Upper lobe of left lung (tissue), 6 donors: Measurements from ENCODE around the gene CFAP221. TPM values are rescaled to one million over a fixed set of nuclear protein-coding genes. Genes with fewer than 3 reads are reported as not detected.

Source experiments
- ATAC-seq, 2 donors: fragments of 200-7000 bp; cut with Tn5 transposase; one replicate each; pipeline ENCODE4 v1.9.1; 2022; ENCODE audit warnings: mild to moderate bottlenecking in 2 of 2, moderate library complexity in 2 of 2; ENCODE audit not compliant: low FRiP score in 2 of 2
- DNase-seq, 2 donors: peaks; one replicate each; pipeline ENCODE4 v3.0.0-alpha.2; 2019 to 2020
- H3K27ac ChIP-seq, 4 donors: fragments of 200-600 bp; sonication (generic); one replicate each; pipeline ENCODE4 v1.5.1; 2016 to 2019
- H3K27me3 ChIP-seq, 4 donors: fragments of 200-600 bp; sonication (generic); one replicate each; pipeline ENCODE4 v1.5.1; 2017 to 2019
- H3K36me3 ChIP-seq, 4 donors: fragments of 200-600 bp; sonication (generic); one replicate each; pipeline ENCODE4 v1.5.1; 2016 to 2019
- H3K4me1 ChIP-seq, 4 donors: fragments of 200-600 bp; sonication (generic); one replicate each; pipeline ENCODE4 v1.5.1; 2018 to 2019
- H3K4me3 ChIP-seq, 4 donors: fragments of 200-600 bp; sonication (generic); one replicate each; pipeline ENCODE4 v1.5.1; 2017 to 2019; ENCODE audit warnings: mild to moderate bottlenecking in 2 of 4, moderate library complexity in 1 of 4
- H3K9me3 ChIP-seq, 4 donors: fragments of 200-600 bp; sonication (generic); one replicate each; pipeline ENCODE4 v1.5.1; 2018 to 2019
- CTCF ChIP-seq, 6 experiments: fragments of 450-650 bp in 4 of 6; fragments of 200-600 bp in 2 of 6; sonication (generic) in 2 of 6; IDR thresholded peaks; one replicate each; pipeline ENCODE4 v1.5.1; 2016 to 2019; ENCODE audit warnings: antibody characterized with exemption in 6 of 6
- EP300 ChIP-seq, 4 donors: sonication (generic); formaldehyde crosslinking; IDR thresholded peaks; one replicate each; pipeline ENCODE4 v1.5.1; 2017; ENCODE audit warnings: antibody characterized with exemption in 4 of 4, control low read depth in 2 of 4
- POLR2A ChIP-seq, 4 donors: fragments of 450-650 bp; IDR thresholded peaks; one replicate each; pipeline ENCODE4 v1.5.1; 2016 to 2017; ENCODE audit warnings: antibody characterized with exemption in 4 of 4, mild to moderate bottlenecking in 2 of 4
- POLR2AphosphoS5 ChIP-seq, 2 donors: sonication (generic); formaldehyde crosslinking; IDR thresholded peaks; one replicate each; pipeline ENCODE4 v1.5.1; 2017; ENCODE audit warnings: antibody characterized with exemption in 2 of 2
- WGBS, 2 donors: methylation state at CpG; one replicate each; pipeline ENCODE4 v1.1.5; 2017 to 2018; 5-methylcytosine and 5-hydroxymethylcytosine counted together
- total RNA-seq, 6 donors: library from RNA; depleted of rRNA in 4 of 6; stranded (reverse); fragments of >200 nt in 4 of 6; gene quantifications; one replicate each; pipeline versions ENCODE4 v1.1.0 to v1.2.1, GENCODE V29; 2016 to 2021
- donor health status: DM: no; HTN: no; CAD: no; lungs with moderate emphysema.
- donor health status: DM: no; HTN: yes; CAD: no; lungs with severe emphysema.

Gene CFAP221
- total RNA-seq, 6 donors from 2014 or later, result 13.9 to 67.5 (median 30.9) TPM

DNA sequence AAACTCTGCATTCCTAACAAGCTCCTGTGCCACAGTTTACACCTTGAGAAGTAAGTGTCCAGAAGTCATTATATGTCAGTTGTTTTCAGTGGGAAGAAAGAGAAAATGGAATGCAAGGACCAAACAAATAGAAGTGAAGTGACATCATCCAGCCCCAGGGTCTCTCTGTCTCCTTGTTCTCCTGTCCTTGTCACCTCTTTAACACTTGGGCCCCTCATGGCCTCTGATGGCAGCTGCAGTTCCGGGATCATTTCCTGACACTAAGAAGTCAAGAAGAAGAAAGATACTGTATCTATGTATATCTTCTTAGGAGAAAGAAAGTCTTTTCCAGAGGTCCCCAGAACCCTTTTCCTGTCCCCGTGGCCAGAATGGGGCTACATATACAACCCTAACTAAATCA lies 2.8 kb upstream of the CFAP221 start:
- Histone ChIP-seq H3K27me3 (peaks cover 0 to 6% (median 2%) of the 10 kb centered on the region in 4 donors), H3K36me3 (no peaks in the 10 kb centered on the region), H3K9me3 (no peaks in the 10 kb centered on the region), H3K27ac (no peak overlapping the region), H3K4me1 (peaks cover 0 to 28% (median 18%) of the 10 kb centered on the region in 4 donors), H3K4me3 (no peak overlapping the region)
- DNase-seq, result no peak
- WGBS, 2 donors, result 61 to 74% methylated on average over 2 of the region's 2 CpGs
- ATAC-seq, result no peak
- no peak for TF ChIP-seq POLR2A (IDR thresholded peaks at IDR 0.05)
- TF ChIP-seq CTCF (IDR thresholded peaks at IDR 0.05), result no peak
- TF ChIP-seq POLR2AphosphoS5 (IDR thresholded peaks at IDR 0.05), result no peak
- TF ChIP-seq EP300 (IDR thresholded peaks at IDR 0.05), result no peak

- no peaks in the 10 kb centered on the region for H3K9me3 ChIP-seq
- H3K27ac ChIP-seq, result peak overlapping the region; percentile 82 to 96 (median 86)
- H3K36me3 ChIP-seq, result no peaks in the 10 kb centered on the region
- peaks cover 0 to 6% (median 2%) of the 10 kb centered on the region in 4 donors for H3K27me3 ChIP-seq
- 53 to 57% methylated on average over 11 of the region's 11 CpGs for WGBS, 2 donors
- no peak for DNase-seq
- ATAC-seq, result peak; percentile 30 to 71
- peaks cover 0 to 40% (median 30%) of the 10 kb centered on the region in 4 donors for H3K4me1 ChIP-seq
- peak in 1 of 4 donors; percentile 2 for TF ChIP-seq POLR2A (IDR thresholded peaks at IDR 0.05)
- peak in 1 of 4 donors; percentile 3 for TF ChIP-seq EP300 (IDR thresholded peaks at IDR 0.05)
- TF ChIP-seq CTCF (IDR thresholded peaks at IDR 0.05), result no peak
- H3K4me3 ChIP-seq, result peak overlapping the region; percentile 40 to 67 (median 64)
These were observed 758 bp downstream of the CFAP221 start for GRCh38 chr2:119544939-119545475.

DNA sequence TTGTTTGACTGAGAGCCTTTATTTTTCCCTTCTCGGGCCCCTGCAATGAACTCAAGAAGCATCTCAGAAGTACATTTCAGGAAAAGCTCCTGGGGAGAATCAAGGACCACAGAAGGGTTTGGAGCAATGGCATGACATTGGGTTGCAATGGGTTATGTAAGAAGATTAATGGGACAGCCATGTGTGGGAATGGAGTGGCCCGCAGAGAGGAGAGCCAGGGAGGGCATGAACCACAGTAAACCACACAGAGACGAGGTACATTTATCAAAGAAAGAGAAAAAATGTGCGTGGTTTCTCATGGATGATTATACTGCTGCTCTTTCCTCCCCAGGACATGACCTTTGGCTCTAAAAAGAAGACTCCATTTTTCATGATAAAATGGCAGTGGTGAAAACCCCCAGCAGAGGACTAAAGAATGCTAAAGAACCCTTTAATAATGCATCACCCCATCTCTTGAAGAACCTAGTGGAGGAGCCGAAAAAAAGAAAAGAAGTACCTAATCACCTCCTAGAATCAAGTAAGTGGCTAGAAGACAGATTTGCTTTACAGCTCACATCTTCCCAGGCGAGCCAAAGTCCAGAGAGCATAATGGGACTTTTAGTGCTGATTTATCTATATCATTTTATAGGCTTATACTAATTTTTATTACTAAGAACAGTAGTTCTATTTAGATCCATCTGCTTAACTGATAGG lies 1.7 kb downstream of the CFAP221 start:
- no peaks in the 10 kb centered on the region for H3K36me3 ChIP-seq
- no peak for TF ChIP-seq POLR2AphosphoS5 (IDR thresholded peaks at IDR 0.05)
- no peaks in the 10 kb centered on the region for H3K9me3 ChIP-seq
- ATAC-seq, result no peak
- no peak for DNase-seq
- H3K4me1 ChIP-seq, result peaks cover 0 to 42% (median 30%) of the 10 kb centered on the region in 4 donors
- 52 to 63% methylated on average over 6 of the region's 6 CpGs for WGBS, 2 donors
- H3K4me3 ChIP-seq, result no peak overlapping the region
- H3K27ac ChIP-seq, result peak overlapping the region; percentile 27 to 96 (median 86)
- peaks cover 0 to 6% (median 2%) of the 10 kb centered on the region in 4 donors for H3K27me3 ChIP-seq

GRCh38 chr2:119546447-119546767 lies 2.2 kb downstream of the CFAP221 start:
- DNase-seq (no peak), ATAC-seq (no peak)
- H3K4me1 ChIP-seq, result peaks cover 0 to 42% (median 30%) of the 10 kb centered on the region in 4 donors
- peaks cover 0 to 6% (median 2%) of the 10 kb centered on the region in 4 donors for H3K27me3 ChIP-seq
- H3K27ac ChIP-seq, result peak overlapping the region in 3 of 4 donors; percentile 82 to 96 (median 89)
- no peaks in the 10 kb centered on the region for H3K9me3 ChIP-seq
- no peak for TF ChIP-seq POLR2A (IDR thresholded peaks at IDR 0.05)
- TF ChIP-seq CTCF (IDR thresholded peaks at IDR 0.05), result no peak
- TF ChIP-seq POLR2AphosphoS5 (IDR thresholded peaks at IDR 0.05), result no peak
- TF ChIP-seq EP300 (IDR thresholded peaks at IDR 0.05), result no peak
- H3K36me3 ChIP-seq, result no peaks in the 10 kb centered on the region
- WGBS, 2 donors, result 73 to 89% methylated on average over 1 of the region's 1 CpG
- no peak overlapping the region for H3K4me3 ChIP-seq

DNA sequence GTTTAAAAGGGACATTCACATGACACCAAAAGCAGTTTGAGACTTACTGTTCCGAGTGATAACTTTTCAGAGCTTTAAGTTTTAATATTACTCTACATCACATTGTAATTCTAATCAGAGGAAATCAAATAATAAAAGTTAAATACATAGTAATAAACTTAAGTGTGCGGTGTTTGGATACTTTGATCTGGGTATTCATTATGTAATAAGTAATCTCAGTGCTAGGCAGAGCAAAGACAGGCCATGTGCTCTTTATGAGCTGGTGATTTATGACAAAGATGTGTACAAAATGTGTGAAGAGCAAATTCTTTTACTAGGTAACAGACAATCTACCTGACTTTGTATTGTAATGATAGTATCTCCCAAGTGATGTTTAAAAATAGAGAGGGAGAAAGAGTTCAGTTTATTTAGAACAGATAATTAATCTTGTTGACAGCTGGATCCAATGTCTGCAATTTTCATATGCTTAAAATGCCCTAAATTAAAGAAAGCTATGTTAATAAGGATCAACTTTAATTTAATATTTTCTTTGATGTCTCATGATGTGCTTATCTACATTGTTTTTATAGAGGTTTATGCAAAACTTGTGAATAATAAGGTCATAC lies 4.4 kb downstream of the CFAP221 start:
- H3K4me1 ChIP-seq, result peaks cover 0 to 38% (median 29%) of the 10 kb centered on the region in 4 donors

More for the DNA sequence above, 4.4 kb downstream of the CFAP221 start:
- H3K9me3 ChIP-seq, result no peaks in the 10 kb centered on the region
- 73 to 74% methylated on average over 2 of the region's 2 CpGs for WGBS, 2 donors
- H3K27me3 ChIP-seq, result peaks cover 0 to 6% (median 2%) of the 10 kb centered on the region in 4 donors
- no peak overlapping the region for H3K27ac ChIP-seq
- DNase-seq (no peak), ATAC-seq (no peak)
- no peak overlapping the region for H3K4me3 ChIP-seq
- TF ChIP-seq CTCF (IDR thresholded peaks at IDR 0.05), result no peak
- H3K36me3 ChIP-seq, result no peaks in the 10 kb centered on the region
